Stimulated activated CD8-positive, alpha-beta memory T cell treated with anti-CD3 and anti-CD28 coated beads, Interleukin-12 subunit alpha, Interleukin-12 subunit beta, amount 100 ng/mL, for 1 hour (primary cell): ENCODE results near the gene GDNF.

Source experiments
- DNase-seq: peaks from one replicate; pipeline ENCODE4 v3.0.0-alpha.2; 2020; ENCODE audit warnings: low read depth

GDNF gene

GRCh38 chr5:37846786-37847310, 7.0 kb upstream of the GDNF start:
- DNase-seq = no peak

GRCh38 chr5:37844009-37844408, 4.2 kb upstream of the GDNF start:
- no peak for DNase-seq

DNA sequence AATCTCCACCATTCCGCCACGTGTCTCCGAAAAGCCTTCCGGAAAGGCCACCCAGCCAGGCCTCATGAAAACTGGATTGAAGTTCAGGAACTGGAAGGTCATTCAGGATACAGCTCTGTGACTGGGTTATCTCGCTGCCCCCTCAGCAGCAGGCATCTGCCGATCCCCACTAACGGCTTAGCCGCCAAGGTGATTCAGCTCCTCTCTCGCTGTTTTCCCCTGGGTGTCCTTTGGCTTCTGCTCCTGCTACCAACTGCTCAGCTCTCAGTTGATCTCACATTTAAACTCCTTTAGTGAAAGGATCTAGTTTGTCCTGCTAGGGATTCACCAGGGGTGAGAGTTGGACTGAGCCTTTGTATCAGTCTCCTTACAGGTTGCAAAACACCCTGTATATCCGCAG, 2.2 kb upstream of the GDNF start:
- DNase-seq = no peak

- no peak for DNase-seq
Measured at GRCh38 chr5:37841203-37841602, 1.4 kb upstream of the GDNF start.

DNA sequence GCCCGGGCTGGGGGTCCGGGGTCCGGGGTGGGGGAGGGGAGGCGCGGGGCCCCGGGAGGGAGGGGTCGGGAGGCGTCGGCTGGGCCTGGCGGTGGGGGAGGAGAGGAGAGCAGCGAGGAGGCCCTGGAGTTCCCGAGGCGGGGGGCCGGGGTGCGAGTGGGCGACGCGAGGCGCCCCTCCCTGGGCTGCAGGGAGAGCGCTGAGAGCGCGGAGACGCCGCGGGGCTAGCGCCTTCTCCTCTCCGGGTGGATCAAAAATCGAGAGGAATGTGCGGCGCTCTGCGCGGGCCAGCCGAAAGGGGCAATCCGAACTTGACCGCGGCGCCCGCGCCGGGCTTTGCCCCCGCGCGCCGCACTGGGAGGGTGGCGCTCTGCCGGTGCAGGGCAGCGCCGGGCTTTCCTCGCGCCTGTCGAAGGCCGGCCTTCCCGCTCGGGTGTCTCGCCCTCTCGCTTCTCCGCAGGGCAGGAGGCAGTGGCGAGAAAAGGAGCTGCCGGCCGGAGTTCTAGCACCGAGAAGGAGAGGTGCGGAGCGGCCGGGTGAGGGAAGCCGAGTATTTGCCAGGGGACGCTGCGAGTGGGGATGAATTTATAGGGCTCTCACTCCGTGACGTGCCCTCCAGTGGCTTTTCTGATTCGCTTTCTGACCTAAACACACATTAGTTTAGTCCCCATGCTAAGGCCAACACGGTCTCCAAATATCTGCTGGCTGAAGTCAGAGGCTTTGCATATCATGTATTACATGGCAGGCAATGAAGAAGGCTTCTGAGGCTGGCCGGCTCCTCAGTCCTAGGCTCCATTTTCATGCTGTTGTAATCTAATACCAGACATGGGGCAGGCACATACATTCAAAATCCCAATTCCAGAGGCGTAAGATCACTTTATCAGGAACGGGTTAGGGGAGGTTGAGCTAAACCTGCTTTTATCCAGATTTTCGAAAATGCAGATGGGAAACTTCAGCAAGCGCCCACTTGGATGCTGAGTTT, 503 bp upstream of the GDNF start:
- DNase-seq = no peak

DNA sequence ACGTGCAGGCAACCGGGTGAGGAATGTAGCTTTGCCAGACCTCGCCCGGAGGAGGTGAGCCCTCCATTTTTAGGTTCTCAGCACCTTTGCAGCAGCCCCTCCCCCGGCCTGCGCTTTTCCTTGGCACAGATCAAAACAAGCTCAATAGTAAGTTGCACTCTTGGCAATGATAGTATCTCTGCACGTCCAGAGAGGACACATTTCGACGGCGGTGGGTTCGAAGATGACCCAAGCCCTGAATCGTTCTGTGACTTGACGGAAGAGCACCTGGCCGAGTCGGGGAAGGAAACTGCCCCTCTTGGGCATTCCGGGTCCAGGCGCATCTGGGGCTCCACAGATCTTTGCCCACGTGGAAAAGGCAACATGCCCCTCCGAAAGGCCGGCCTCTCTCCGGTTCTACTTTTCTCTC, 904 bp downstream of the GDNF start:
- no peak for DNase-seq

DNA sequence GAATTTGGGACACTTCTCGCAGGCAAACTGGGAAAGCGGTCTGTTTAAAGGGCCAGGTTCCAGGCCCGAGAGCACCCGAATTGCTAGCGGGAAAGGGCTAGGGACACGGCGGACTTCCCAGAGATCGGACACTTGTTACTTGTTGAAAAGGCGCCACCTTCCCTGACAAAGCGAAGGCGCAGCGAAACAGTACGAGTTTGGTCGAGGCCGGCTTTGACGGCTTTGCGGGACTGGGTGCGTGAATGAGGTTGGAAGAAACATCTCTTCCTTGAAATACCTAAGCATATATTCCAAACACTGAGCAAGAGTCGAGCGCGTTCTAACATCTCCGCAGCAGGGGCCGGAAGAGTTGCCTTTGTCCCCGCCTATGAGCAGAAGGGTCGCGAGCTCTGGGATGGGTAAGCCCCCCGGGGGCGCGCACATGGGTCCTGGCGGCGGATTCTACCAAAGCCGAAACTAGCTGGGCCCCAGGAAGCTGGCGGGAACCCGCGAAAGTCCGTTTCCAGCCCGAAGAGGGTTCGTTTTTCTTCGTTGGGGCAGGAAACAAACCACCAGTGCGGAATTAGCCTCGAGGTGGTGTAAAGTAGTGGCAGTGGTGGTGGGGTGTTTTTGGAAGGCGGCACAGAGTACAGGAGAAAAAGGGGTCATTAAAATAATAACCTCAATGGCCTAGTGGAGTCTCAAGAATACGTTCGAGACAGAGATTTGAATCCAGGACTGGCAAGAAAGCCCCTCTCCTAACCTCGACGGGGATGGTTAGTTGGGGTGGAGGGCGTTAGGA, 1.5 kb downstream of the GDNF start:
- no peak for DNase-seq

DNA sequence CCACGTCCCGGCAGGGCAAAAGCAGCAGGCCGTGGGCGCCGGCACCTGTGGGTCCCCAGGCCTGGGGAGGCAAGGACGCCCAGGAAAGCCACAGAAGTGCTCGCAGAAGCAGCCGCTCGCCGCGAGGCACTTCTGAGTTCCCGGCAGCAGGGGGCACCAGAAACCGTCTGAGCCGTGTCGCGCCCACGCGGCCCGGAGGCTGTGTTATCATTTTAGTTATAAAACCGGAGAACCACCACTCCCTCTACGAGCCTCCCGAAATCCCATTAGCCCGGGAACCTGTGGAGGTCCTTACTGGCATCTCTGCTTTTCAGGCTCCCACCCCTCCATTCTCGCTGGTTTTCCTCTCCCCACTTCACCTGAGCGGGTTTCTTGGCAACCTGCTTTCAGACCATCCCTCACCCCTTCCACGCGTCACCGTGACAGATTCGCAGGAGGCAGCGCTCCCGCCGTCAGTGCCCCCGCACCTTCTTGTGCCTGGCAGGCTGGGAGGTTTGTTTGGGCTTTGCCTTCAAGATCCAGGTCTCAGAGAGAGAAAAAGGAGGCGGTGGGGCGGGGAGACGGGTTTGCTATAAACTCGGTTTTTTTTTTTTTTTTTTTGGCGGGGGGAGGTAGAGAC, 2.3 kb downstream of the GDNF start:
- DNase-seq = no peak

DNA sequence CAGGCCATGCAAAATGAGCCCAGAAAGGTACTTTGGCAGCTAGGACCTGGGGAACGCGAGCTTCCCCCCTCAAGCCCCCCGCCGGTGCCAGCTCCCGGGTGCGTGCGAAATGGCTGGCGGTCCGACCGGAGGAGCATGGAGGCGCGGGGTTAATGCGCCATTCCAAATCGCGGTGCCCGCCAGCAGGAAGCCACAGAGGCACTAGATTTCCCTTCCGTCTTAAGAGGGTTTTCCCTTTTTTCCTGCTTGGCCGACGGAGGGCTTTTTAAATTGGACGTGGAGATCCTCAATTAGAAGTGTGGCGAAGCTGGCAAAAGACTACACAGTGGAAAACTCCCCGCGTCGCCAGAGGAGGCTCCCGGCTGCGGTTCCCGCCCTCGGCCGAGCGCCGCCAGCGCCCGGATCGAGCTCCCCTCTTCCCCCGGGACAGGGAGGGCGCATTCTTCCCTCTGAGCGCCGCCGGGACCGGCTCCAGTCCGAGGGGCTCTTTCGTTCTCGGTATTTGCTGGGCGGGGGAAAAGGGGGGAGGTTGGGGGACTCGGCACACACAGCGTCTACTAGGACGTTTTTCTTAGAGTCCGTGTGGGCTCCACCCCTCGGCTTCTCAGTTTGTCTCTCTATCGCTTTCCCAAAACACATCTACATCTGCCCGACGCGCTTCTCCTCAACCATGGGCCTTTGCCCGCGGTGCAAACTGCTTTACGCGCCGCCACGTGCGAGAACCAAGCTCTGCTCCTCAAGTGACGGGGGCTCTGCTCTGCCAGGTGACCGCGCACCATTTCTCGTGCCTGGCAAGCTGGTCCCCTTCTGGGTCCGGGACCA, 3.0 kb downstream of the GDNF start:
- no peak for DNase-seq

DNA sequence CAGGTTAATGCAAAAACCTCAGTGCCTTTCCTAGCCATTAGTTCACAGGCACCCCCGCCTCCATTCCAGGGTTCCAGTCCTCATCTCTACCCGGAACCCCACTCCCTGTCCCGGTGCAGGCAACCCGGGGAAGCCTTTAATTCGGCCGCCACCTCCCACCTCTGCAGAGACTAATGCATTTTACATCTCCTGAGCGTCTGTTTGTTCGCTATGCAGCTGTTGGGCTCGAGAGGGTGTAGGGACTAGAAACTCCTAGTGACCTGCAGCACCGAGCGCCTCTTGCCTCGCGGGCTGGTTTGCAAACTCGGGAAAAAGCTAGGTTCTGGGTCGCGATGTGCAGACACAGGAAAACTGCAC, 3.6 kb downstream of the GDNF start:
- no peak for DNase-seq

DNA sequence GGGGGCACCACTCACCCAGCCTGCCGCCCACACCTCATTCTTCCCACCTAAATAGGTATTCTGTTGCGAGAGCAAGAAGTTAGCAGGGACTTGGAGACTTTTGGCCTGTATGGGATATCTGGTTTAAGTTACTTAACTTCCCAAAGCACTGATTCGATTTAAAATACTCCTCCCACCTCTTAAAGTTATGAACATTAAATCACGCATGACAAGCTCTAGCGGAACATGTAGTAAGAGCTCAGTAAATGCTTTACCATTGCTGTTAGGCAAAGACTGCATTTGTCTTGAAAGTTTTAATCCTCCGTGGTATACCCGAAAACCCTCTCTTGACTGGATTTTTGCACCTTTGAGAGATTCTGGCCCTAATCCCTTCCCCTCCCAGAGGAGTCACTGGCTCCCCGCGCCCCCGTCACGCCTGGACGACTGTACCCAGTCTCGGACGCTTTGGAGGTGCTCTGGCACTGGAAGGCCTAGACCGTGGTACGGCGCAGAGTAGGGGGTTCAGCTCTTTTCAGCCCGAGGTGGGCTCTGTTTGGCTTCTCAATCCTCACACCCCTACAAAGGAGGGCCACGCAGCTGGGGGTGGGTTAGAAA, 4.4 kb downstream of the GDNF start:
- no peak for DNase-seq

DNA sequence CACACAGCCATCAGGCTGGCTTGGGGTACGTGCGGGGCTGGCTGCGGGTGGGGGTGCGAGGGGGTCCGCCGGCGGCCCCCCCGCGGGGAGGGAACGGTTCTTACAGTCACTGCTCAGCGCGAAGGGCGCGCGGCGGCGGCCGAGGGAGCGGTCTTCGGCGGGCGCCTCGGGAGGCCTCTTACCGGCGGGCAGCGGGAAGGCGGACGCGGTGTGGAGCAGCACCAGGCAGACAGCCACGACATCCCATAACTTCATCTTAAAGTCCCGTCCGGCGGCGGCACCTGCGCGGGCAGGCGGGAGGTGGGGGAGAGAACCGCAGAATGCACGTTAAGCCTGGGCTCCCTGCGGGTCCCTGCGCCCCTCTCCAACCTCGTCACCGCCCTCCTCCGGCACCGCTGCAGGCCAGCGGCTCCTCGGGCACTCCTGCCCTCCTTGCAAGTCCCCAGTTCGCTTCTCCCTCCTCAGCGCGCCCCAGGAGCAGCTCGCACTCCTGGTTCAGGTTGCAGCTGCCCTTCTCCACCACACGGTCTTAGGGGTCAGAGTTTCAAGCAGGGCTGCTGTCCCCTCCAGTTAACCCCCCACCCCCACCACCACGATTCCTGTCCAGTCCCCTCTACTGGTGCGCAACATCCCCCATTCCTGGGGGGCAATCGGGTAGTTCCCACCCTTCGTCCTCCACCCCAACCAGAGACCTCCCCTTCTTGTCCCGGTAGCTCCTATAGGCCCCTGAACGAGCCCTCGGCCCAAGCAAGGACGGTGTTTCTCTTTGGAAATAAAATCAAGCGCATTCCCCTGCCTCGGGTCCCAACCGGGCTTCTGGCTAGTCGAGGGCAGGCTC, 5.1 kb downstream of the GDNF start:
- DNase-seq = no peak

DNA sequence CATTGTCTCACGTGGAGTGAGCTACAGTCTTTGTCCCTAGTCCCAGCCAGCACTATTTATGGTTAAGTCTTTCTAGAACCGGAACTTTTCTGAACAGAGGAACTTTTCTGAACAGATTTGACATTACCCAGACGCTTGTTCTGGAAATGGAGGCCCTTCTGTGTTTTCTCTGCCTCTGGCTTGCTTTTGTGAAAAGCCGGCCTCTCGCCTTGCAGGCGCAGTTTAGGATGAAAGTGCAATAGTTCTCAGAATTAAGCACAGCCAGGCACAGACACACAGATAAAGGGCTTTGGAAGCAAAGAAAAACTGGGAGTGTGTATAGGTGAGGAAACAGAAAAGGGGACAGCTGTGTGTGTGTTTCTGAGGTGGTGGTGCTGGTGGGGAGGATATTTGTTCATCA, 5.9 kb downstream of the GDNF start:
- no peak for DNase-seq

DNA sequence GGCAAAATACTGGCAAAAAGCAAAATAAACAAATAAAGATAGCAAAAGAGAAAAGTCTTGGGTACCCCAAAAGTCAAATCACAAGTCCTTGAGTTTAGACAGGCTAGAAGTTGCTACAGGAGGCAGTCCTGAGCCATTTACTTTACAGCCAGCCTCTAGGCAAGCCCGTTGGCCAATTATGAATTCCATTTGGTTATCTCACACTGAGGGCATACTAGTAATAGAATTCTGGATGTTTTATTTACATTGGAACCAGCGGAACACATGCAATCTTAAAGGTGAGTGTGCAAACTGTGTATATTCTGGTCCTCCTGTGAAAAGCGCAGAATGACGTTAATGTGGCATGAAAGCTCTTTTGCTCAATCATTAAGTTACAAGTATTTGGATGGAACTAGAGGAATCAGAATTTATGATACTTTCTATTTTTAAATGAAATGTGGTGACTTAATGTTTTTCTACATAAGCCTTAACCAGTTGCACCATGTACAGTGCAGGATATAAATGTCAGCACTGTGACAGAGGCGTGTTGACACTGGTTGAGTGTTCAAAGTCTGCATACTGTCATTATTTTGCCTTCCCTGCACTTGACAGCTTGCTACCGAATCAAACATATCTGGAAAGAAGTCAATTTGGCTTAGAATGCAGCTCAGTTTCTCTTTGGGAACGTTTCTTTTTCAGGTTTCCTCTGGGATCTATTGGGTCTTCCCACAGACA, 7.9 kb downstream of the GDNF start:
- no peak for DNase-seq

- no peak for DNase-seq
Measured at GRCh38 chr5:37830348-37830747, 9.5 kb downstream of the GDNF start.

GRCh38 chr5:37825334-37825915, 14.4 kb downstream of the GDNF start:
- DNase-seq = no peak

DNA sequence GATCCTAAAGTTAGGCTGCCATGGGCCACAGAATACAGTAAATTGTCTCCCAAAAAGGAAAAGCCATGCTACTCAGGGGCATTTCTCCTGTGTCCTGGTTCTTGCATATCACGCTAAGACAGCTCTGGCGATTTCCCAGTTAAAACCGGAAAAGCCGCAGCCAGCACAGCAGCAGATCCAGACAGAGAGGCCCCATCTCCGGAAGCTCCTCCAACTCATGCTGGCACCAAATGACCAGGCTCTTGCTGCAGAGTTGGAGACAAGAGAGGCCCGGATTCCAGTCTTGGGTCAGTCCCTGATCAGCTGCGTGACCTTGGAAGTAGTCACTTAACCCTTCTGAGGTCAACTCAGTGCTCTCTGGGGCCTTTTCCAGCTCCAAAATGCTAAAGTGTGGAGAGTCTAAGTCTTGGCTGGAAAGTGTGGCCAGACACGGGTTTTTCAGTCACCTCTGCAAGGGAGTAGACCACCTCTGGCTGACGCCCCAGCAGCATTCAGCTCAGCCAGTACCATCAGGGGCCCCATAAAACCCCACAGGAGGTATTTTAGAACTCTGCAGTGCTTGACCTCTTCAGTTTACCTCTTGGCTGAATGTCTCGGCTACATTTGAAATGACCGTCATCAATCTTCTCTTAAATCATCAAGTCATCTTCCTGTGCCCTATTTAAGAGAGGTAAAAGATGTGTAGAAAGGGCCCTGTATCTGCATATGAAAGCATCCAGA, 16.2 kb downstream of the GDNF start:
- no peak for DNase-seq

DNA sequence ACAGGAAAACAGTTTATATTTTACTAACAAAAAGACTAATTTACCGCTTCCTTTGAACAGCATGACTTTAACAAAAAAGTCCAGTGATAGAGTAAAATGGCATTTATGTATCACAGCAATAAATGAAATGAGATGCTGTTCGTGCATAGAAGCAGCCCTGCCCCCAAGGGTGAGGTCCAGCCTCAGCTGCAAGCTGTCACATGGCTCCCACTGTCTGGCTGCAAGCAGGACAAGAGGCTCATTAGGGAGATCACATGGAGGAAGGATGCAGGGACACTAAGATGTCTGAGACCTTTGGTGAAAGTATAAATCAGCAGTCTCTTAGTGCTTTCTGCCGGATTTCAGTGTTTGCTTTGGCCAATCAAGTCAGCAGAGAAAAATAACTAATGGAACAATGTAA, 23.0 kb downstream of the GDNF start:
- DNase-seq = no peak

DNA sequence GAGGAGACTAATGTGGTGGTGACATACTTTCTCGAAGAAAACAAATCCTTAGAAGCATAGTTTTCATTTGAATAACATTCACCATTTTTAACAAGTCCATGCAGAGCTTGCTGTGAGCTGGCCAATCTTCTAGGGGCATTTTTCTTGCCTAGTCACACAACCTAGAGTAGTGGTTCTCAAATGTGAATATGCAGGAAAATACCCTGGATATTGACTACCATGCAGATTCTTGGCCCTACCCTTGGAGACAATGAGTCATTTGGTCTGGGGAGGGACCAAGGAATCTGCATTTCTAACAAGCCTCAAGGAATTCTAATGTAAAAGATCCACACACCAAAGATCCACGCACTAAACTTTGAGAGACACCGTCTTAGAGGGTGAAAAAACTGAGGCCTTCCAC, 23.5 kb downstream of the GDNF start:
- no peak for DNase-seq
